Measurements from ENCODE around the gene HEATR5A.

DNA sequence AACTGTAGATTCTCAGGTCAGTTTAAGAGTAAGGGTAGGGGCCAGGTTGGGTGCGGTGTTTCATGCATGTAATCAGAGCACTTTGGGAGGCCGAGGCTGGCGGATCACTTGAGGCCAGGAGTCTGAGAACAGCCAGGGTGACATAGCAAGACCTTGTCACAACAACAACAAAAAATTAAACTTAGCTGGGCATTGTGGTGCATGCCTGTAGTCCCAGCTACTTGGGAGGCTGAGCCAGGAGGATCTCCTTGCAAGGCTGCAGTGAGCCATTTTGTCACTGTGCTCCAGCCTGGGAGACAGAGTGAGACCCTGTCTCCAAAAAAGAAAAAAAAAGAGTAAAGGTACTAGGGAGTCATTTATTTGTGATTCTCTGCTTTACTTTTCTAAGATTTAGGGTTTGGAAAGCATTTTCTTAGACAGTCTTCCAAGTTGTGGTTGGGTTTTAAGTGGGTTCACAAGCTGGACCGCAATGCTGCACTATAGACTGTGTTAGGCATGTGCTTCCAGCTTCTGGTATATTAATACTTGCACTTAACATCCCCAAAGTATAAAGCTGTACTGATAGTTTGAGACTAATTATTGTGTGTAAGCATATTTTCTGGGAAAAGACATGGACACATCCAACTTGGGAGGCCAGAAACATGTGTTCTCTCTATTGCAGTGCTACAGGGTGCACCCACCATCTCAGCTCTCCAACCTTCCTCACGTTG lies 163.7 kb downstream of the HEATR5A start:
- TF ChIP-seq POLR2AphosphoS5 (IDR thresholded peaks at IDR 0.05): no peak
- TF ChIP-seq, protein P1, sequence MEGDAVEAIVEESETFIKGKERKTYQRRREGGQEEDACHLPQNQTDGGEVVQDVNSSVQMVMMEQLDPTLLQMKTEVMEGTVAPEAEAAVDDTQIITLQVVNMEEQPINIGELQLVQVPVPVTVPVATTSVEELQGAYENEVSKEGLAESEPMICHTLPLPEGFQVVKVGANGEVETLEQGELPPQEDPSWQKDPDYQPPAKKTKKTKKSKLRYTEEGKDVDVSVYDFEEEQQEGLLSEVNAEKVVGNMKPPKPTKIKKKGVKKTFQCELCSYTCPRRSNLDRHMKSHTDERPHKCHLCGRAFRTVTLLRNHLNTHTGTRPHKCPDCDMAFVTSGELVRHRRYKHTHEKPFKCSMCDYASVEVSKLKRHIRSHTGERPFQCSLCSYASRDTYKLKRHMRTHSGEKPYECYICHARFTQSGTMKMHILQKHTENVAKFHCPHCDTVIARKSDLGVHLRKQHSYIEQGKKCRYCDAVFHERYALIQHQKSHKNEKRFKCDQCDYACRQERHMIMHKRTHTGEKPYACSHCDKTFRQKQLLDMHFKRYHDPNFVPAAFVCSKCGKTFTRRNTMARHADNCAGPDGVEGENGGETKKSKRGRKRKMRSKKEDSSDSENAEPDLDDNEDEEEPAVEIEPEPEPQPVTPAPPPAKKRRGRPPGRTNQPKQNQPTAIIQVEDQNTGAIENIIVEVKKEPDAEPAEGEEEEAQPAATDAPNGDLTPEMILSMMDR (IDR thresholded peaks at IDR 0.05): no peak

All from gastroesophageal sphincter (tissue), 3 donors.